K562 (cell line): ENCODE data around the gene QSOX2. TPM values are rescaled to one million over a fixed set of nuclear protein-coding genes. Genes with fewer than 3 reads are reported as not detected.

Experiments
- CBX5 ChIP-seq: IDR thresholded peaks from 2 replicates; pipeline ENCODE4 v1.6.1; 2014; ENCODE audit warnings: low read depth, borderline replicate concordance
- HNRNPK ChIP-seq: fragments of 200-400 bp; formaldehyde crosslinking; IDR thresholded peaks from one replicate; pipeline ENCODE4 v1.6.1; 2018; ENCODE audit warnings: mild to moderate bottlenecking, low read depth, low read length; ENCODE audit not compliant: poor library complexity, severe bottlenecking
- POLR3A ChIP-seq: IDR thresholded peaks from 2 replicates; pipeline ENCODE4 v1.6.1; 2011; ENCODE audit warnings: borderline replicate concordance, mild to moderate bottlenecking, moderate library complexity; ENCODE audit not compliant: insufficient read length, insufficient read depth; ENCODE audit errors: extremely low read depth
- TFAM ChIP-seq: fragments of 250-450 bp; sonication (Bioruptor Pico); conservative IDR thresholded peaks from 2 replicates; pipeline ENCODE4 v1.5.0; 2021; ENCODE audit warnings: mild to moderate bottlenecking, moderate library complexity
- polyA plus RNA-seq, 8 experiments: library from polyadenylated mRNA; depleted of rRNA in 4 of 8; stranded (reverse) in 5 of 8; unstranded in 3 of 8; fragments of >200 nt; fragmentation: Nextera tagmentation in 2 of 8; fragmentation: Illumina TruSeq in 1 of 8; extraction: Ambion mirVana in 2 of 8; extraction: Trizol in 1 of 8; gene quantifications; 2 replicates each; pipeline versions ENCODE4 v1.2.1 to v1.2.3, GENCODE V29; 2011 to 2014; ENCODE audit warnings: inconsistent platforms in 1 of 8, missing spikeins in 1 of 8
- total RNA-seq, 7 experiments: library from RNA; depleted of rRNA in 6 of 7; stranded (reverse); fragments of >200 nt in 6 of 7; fragmentation: Illumina TruSeq in 2 of 7; extraction: Trizol in 2 of 7; gene quantifications; 2 replicates each; pipeline versions ENCODE4 v1.2.1 to v1.2.3, GENCODE V29; 2011 to 2021; ENCODE audit warnings: low replicate concordance in 1 of 7
- TF ChIP-seq, protein P1 (sequence below): sonication (generic); formaldehyde crosslinking; IDR thresholded peaks from 2 replicates; pipeline ENCODE4 v1.8.0; 2022; ENCODE audit warnings: mild to moderate bottlenecking, missing genetic modification reagents
- TF ChIP-seq, protein P2 (sequence below), 2 experiments: fragments of 450-650 bp in 1 of 2; sonication (generic) in 1 of 2; formaldehyde crosslinking; conservative IDR thresholded peaks; 2 replicates each; pipeline versions ENCODE4 v1.4.0 to v1.8.1; 2020 to 2022; ENCODE audit warnings: mild to moderate bottlenecking in 1 of 2, missing genetic modification reagents in 1 of 2
- TF ChIP-seq, protein P3 (sequence below): fragments of 200-800 bp; sonication (Bioruptor generic); IDR thresholded peaks from 2 replicates; pipeline ENCODE4 v1.6.1; 2017; ENCODE audit warnings: missing genetic modification characterization, missing compliant biosample characterization

QSOX2 gene
- total and polyA plus RNA-seq, 9 of the 15 experiments (the other 6 are each of a cell fraction or from before 2014, with no cell fraction given), result 0.51 to 23.7 (median 12.7) TPM

DNA sequence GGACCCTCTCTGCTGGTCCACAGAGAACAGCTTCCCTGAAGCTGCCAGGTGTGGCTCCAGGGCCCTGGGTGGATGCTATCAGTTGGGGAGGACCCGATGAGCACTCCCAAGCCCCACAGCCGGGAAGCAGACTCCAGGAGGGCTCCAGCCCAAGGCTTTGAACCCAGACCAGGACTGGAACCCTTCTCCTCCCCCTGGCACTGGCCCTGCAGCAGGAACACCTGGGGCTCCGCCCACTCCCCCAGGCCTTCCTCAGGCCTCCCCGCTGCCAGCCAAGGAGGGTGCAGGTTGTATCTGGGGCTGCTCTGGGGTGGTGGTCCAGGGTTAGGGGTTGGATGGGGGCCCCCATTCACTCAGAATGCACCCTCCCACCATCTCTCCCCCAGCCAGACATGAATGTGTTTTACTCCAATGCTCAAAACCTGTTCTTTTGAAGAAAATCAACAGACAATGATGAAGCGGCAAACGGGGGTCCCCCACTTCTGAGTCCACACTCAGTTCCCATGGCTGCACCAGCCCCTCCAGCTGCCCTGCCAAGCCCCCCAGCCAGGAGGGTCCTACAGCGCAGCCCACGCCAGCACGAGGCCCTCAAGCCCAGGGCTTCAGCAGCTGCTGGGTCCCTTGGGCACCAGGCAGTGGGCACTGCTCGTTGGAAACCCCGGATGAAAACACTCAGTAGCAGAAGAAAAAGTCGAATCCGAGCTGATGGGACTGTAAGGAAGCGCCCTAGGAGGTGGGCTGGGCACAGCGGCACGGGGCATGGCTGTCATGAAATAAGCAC, 35.1 kb upstream of the QSOX2 start (continued):
- TF ChIP-seq, protein P1, sequence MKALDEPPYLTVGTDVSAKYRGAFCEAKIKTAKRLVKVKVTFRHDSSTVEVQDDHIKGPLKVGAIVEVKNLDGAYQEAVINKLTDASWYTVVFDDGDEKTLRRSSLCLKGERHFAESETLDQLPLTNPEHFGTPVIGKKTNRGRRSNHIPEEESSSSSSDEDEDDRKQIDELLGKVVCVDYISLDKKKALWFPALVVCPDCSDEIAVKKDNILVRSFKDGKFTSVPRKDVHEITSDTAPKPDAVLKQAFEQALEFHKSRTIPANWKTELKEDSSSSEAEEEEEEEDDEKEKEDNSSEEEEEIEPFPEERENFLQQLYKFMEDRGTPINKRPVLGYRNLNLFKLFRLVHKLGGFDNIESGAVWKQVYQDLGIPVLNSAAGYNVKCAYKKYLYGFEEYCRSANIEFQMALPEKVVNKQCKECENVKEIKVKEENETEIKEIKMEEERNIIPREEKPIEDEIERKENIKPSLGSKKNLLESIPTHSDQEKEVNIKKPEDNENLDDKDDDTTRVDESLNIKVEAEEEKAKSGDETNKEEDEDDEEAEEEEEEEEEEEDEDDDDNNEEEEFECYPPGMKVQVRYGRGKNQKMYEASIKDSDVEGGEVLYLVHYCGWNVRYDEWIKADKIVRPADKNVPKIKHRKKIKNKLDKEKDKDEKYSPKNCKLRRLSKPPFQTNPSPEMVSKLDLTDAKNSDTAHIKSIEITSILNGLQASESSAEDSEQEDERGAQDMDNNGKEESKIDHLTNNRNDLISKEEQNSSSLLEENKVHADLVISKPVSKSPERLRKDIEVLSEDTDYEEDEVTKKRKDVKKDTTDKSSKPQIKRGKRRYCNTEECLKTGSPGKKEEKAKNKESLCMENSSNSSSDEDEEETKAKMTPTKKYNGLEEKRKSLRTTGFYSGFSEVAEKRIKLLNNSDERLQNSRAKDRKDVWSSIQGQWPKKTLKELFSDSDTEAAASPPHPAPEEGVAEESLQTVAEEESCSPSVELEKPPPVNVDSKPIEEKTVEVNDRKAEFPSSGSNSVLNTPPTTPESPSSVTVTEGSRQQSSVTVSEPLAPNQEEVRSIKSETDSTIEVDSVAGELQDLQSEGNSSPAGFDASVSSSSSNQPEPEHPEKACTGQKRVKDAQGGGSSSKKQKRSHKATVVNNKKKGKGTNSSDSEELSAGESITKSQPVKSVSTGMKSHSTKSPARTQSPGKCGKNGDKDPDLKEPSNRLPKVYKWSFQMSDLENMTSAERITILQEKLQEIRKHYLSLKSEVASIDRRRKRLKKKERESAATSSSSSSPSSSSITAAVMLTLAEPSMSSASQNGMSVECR, result no peak
- TF ChIP-seq POLR3A (no peak), CBX5 (no peak), HNRNPK (no peak), TFAM (CRISPR knock-in tag) (no peak)
- TF ChIP-seq, protein P2, sequence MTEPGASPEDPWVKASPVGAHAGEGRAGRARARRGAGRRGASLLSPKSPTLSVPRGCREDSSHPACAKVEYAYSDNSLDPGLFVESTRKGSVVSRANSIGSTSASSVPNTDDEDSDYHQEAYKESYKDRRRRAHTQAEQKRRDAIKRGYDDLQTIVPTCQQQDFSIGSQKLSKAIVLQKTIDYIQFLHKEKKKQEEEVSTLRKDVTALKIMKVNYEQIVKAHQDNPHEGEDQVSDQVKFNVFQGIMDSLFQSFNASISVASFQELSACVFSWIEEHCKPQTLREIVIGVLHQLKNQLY (CRISPR knock-in tag; conservative IDR thresholded peaks at IDR 0.05), result no peak
- TF ChIP-seq, protein P3, sequence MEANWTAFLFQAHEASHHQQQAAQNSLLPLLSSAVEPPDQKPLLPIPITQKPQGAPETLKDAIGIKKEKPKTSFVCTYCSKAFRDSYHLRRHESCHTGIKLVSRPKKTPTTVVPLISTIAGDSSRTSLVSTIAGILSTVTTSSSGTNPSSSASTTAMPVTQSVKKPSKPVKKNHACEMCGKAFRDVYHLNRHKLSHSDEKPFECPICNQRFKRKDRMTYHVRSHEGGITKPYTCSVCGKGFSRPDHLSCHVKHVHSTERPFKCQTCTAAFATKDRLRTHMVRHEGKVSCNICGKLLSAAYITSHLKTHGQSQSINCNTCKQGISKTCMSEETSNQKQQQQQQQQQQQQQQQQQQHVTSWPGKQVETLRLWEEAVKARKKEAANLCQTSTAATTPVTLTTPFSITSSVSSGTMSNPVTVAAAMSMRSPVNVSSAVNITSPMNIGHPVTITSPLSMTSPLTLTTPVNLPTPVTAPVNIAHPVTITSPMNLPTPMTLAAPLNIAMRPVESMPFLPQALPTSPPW, result no peak
